Neural cell (in vitro differentiated cells): ENCODE measurements around the gene TBX19. TPM values are rescaled to one million over a fixed set of nuclear protein-coding genes. Genes with fewer than 3 reads are reported as not detected.

ENCODE experiments used
- H2AFZ ChIP-seq: fragments of 200-600, 300-800 bp; sonication (generic), shearing (Covaris generic); 2 replicates; pipeline ENCODE4 v1.6.0; 2014; ENCODE audit warnings: low read depth, mild to moderate bottlenecking, antibody characterized with exemption, low read length, moderate library complexity
- H3F3A ChIP-seq: fragments of 200-600 bp; shearing (Covaris generic); 2 replicates; pipeline ENCODE4 v1.6.1; 2016; ENCODE audit warnings: mild to moderate bottlenecking, moderate library complexity, mixed read lengths, antibody characterized with exemption, low read length; ENCODE audit not compliant: insufficient read depth, poor library complexity, severe bottlenecking
- H3K27ac ChIP-seq: fragments of 200-600, 300-800 bp; sonication (generic), shearing (Covaris generic); 2 replicates; pipeline ENCODE4 v1.5.1; 2014; ENCODE audit warnings: mild to moderate bottlenecking, low read length, moderate library complexity
- H3K27me3 ChIP-seq: fragments of 300-800, 200-600 bp; sonication (generic), shearing (Covaris generic); 2 replicates; pipeline ENCODE4 v1.6.0; 2014; ENCODE audit warnings: mild to moderate bottlenecking, low read depth, low read length, moderate library complexity; ENCODE audit not compliant: insufficient read depth
- H3K36me3 ChIP-seq: fragments of 300-800, 200-600 bp; sonication (generic), shearing (Covaris generic); 2 replicates; pipeline ENCODE4 v1.5.1; 2014; ENCODE audit warnings: mild to moderate bottlenecking, antibody characterized with exemption, low read length, moderate library complexity; ENCODE audit not compliant: insufficient read depth
- H3K4me2 ChIP-seq: fragments of 300-800, 200-600 bp; sonication (generic), shearing (Covaris generic); 2 replicates; pipeline ENCODE4 v1.6.0; 2014; ENCODE audit warnings: mild to moderate bottlenecking, low read length
- H3K4me3 ChIP-seq: fragments of 300-800, 200-600 bp; sonication (generic), shearing (Covaris generic); 2 replicates; pipeline ENCODE4 v1.5.1; 2014; ENCODE audit warnings: mild to moderate bottlenecking, low read length, moderate library complexity
- H3K79me2 ChIP-seq: fragments of 200-600 bp; shearing (Covaris generic); replicated peaks from 2 replicates; pipeline ENCODE4 v1.6.0; 2014; ENCODE audit warnings: mild to moderate bottlenecking, low read length, moderate library complexity; ENCODE audit not compliant: insufficient read depth
- H3K9ac ChIP-seq: fragments of 300-800, 200-600 bp; sonication (generic), shearing (Covaris generic); 2 replicates; pipeline ENCODE4 v1.6.1; 2016; ENCODE audit warnings: mild to moderate bottlenecking, low read length, mixed read lengths
- H3K9me2 ChIP-seq: fragments of 200-600 bp; shearing (Covaris generic); 2 replicates; pipeline ENCODE4 v1.6.1; 2016; ENCODE audit warnings: mild to moderate bottlenecking, low read length, mixed read lengths; ENCODE audit not compliant: insufficient read depth
- H3K9me3 ChIP-seq: fragments of 200-600, 300-800 bp; sonication (generic), shearing (Covaris generic); 2 replicates; pipeline ENCODE4 v1.6.1; 2016; ENCODE audit warnings: mild to moderate bottlenecking, mixed run types, low read length, moderate library complexity, mixed read lengths
- H4K20me1 ChIP-seq: fragments of 200-600 bp; shearing (Covaris generic); 2 replicates; pipeline ENCODE4 v1.6.1; 2016; ENCODE audit warnings: mild to moderate bottlenecking, mixed run types; ENCODE audit not compliant: insufficient read depth
- CTCF ChIP-seq: fragments of 450-650 bp; IDR thresholded peaks from 2 replicates; pipeline ENCODE4 v1.5.1; 2014; ENCODE audit warnings: antibody characterized with exemption, mild to moderate bottlenecking, moderate library complexity; ENCODE audit not compliant: poor library complexity, severe bottlenecking
- EP300 ChIP-seq: fragments of 450-650 bp; conservative IDR thresholded peaks from 2 replicates; pipeline ENCODE4 v1.6.1; 2014; ENCODE audit warnings: antibody characterized with exemption, mild to moderate bottlenecking, moderate library complexity; ENCODE audit not compliant: poor library complexity, severe bottlenecking
- EZH2 ChIP-seq: fragments of 200-600, 300-800 bp; shearing (Covaris generic), sonication (generic); IDR thresholded peaks from 2 replicates; pipeline ENCODE4 v1.6.1; 2014; ENCODE audit warnings: antibody characterized with exemption, low read length, borderline replicate concordance, mild to moderate bottlenecking; ENCODE audit not compliant: insufficient read depth, poor library complexity, severe bottlenecking
- MXI1 ChIP-seq: fragments of 450-650 bp; conservative IDR thresholded peaks from 2 replicates; pipeline ENCODE4 v1.6.1; 2014; ENCODE audit warnings: antibody characterized with exemption, mild to moderate bottlenecking; ENCODE audit not compliant: poor library complexity, severe bottlenecking
- POLR2AphosphoS5 ChIP-seq: IDR thresholded peaks from 2 replicates; pipeline ENCODE4 v1.6.1; 2012
- RAD21 ChIP-seq: fragments of 450-650 bp; conservative IDR thresholded peaks from 2 replicates; pipeline ENCODE4 v1.6.1; 2014; ENCODE audit warnings: antibody characterized with exemption, mild to moderate bottlenecking, moderate library complexity
- REST ChIP-seq: IDR thresholded peaks from 2 replicates; pipeline ENCODE4 v1.6.1; 2012; ENCODE audit warnings: borderline replicate concordance
- SMC3 ChIP-seq: fragments of 450-650 bp; conservative IDR thresholded peaks from 2 replicates; pipeline ENCODE4 v1.6.1; 2014; ENCODE audit warnings: antibody characterized with exemption, mild to moderate bottlenecking, moderate library complexity; ENCODE audit not compliant: poor library complexity
- TAF1 ChIP-seq: IDR thresholded peaks from 2 replicates; pipeline ENCODE4 v1.6.1; 2012; ENCODE audit warnings: low read depth
- polyA plus RNA-seq: library from polyadenylated mRNA; depleted of rRNA; stranded (reverse); fragments of >200 nt; gene quantifications from 2 replicates; pipeline ENCODE4 v1.2.3, GENCODE V29; 2014

The TBX19 gene
- polyA plus RNA-seq, 1 donor from 2014 or later: 0.42 TPM

GRCh38 chr1:168317309-168317708 lies 36.6 kb downstream of the TBX19 start:
- TF ChIP-seq RAD21: no peak
- no peaks in the 10 kb centered on the region for H3K9me3 ChIP-seq
- H4K20me1 ChIP-seq: no peaks in the 10 kb centered on the region
- no peak overlapping the region for H3K27ac ChIP-seq
- H3F3A ChIP-seq: no peaks in the 10 kb centered on the region
- no peaks in the 10 kb centered on the region for H3K79me2 ChIP-seq
- H3K9me2 ChIP-seq: no peaks in the 10 kb centered on the region
- H3K9ac ChIP-seq: no peak overlapping the region
- H3K27me3 ChIP-seq: no peaks in the 10 kb centered on the region
- no peak overlapping the region for H2AFZ ChIP-seq
- no peak overlapping the region for H3K4me3 ChIP-seq
- no peak overlapping the region for H3K4me2 ChIP-seq
- H3K36me3 ChIP-seq: no peaks in the 10 kb centered on the region

- TF ChIP-seq POLR2AphosphoS5: no peak
- no peak for TF ChIP-seq REST
- TF ChIP-seq EZH2: no peak
- TF ChIP-seq SMC3: no peak
- no peak for TF ChIP-seq TAF1
- no peak for TF ChIP-seq RAD21
- no peak for TF ChIP-seq EP300
- TF ChIP-seq MXI1: no peak
- no peak for TF ChIP-seq CTCF
- no peak overlapping the region for H3K4me2 ChIP-seq
- H3K79me2 ChIP-seq: no peaks in the 10 kb centered on the region
- no peak overlapping the region for H3K27ac ChIP-seq
- H3K9me2 ChIP-seq: no peaks in the 10 kb centered on the region
- no peak overlapping the region for H2AFZ ChIP-seq
- H3K36me3 ChIP-seq: no peaks in the 10 kb centered on the region
- no peaks in the 10 kb centered on the region for H3F3A ChIP-seq
- no peaks in the 10 kb centered on the region for H3K9me3 ChIP-seq
- no peaks in the 10 kb centered on the region for H3K27me3 ChIP-seq
- no peak overlapping the region for H3K9ac ChIP-seq
- H4K20me1 ChIP-seq: no peaks in the 10 kb centered on the region
- H3K4me3 ChIP-seq: no peak overlapping the region
These were observed 39.0 kb downstream of the TBX19 start for GRCh38 chr1:168319691-168320090.

GRCh38 chr1:168320149-168320548 lies 39.5 kb downstream of the TBX19 start:
- Histone ChIP-seq H4K20me1 (no peaks in the 10 kb centered on the region), H3K9me2 (no peaks in the 10 kb centered on the region), H3K4me3 (no peak overlapping the region), H3K36me3 (no peaks in the 10 kb centered on the region), H3K9me3 (no peaks in the 10 kb centered on the region), H3F3A (no peaks in the 10 kb centered on the region), H3K9ac (no peak overlapping the region), H3K27ac (no peak overlapping the region), H3K4me2 (no peak overlapping the region), H3K79me2 (no peaks in the 10 kb centered on the region), H2AFZ (no peak overlapping the region), H3K27me3 (no peaks in the 10 kb centered on the region)
- TF ChIP-seq CTCF (no peak), EZH2 (no peak), REST (no peak), RAD21 (no peak), SMC3 (no peak), MXI1 (no peak), POLR2AphosphoS5 (no peak), TAF1 (no peak), EP300 (no peak)
